ENCODE results near the gene ERCC2. TPM values are rescaled to one million over a fixed set of nuclear protein-coding genes. Genes with fewer than 3 reads are reported as not detected.
A peak's percentile ranks its signal among the peaks of the same experiment; 100 is the strongest.

The ERCC2 gene
- total RNA-seq, 1 donor from 2014 or later: 11.4 TPM

- no peak for DNase-seq
- H3K27me3 ChIP-seq (ENCODE audit: low read depth): peaks cover 27% of the 10 kb centered on the region
- no peaks in the 10 kb centered on the region for H3K9me3 ChIP-seq (replicated peaks)
- TF ChIP-seq CTCF (IDR thresholded peaks at IDR 0.05; ENCODE audit: borderline replicate concordance): no peak
- H3K4me1 ChIP-seq: peaks cover 16% of the 10 kb centered on the region
- H3K36me3 ChIP-seq: peaks cover 7% of the 10 kb centered on the region
- peak overlapping the region; percentile 72 for H3K4me3 ChIP-seq
- intact Hi-C loops (cut with micrococcal nuclease): no loop called here
- H3K27ac ChIP-seq (replicated peaks): peak overlapping the region; percentile 95
Observed at GRCh38 chr19:45324349-45324907, 45.9 kb downstream of the ERCC2 start.

- Histone ChIP-seq H3K27me3 (ENCODE audit: low read depth) (peaks cover 27% of the 10 kb centered on the region), H3K4me3 (peak overlapping the region; percentile 72), H3K4me1 (peaks cover 24% of the 10 kb centered on the region), H3K27ac (replicated peaks) (peak overlapping the region; percentile 95), H3K36me3 (peaks cover 15% of the 10 kb centered on the region), H3K9me3 (replicated peaks) (no peaks in the 10 kb centered on the region)
- intact Hi-C loops (cut with micrococcal nuclease): no loop called here
- DNase-seq: peak; percentile 79
- TF ChIP-seq CTCF (IDR thresholded peaks at IDR 0.05; ENCODE audit: borderline replicate concordance): no peak
Observed at GRCh38 chr19:45323671-45324081, 46.7 kb downstream of the ERCC2 start.

GRCh38 chr19:45322744-45323281 is 47.6 kb downstream of the ERCC2 start, which contains the start of gene CKM:
TSS of gene CKM (minus strand) at chr19:45322875. CDS start at chr19:45319713, 3,162 bp downstream.
- H3K36me3 ChIP-seq: peaks cover 24% of the 10 kb centered on the region
- peak within 1 kb of the TSS; percentile 95 for H3K27ac ChIP-seq (replicated peaks)
- peaks cover 27% of the 10 kb centered on the region for H3K27me3 ChIP-seq (ENCODE audit: low read depth)
- no peak for TF ChIP-seq CTCF (IDR thresholded peaks at IDR 0.05; ENCODE audit: borderline replicate concordance)
- DNase-seq: peak; percentile 85
- intact Hi-C loops (cut with micrococcal nuclease): no loop called here
- peak within 1 kb of the TSS; percentile 72 for H3K4me3 ChIP-seq
- no peaks in the 10 kb centered on the region for H3K9me3 ChIP-seq (replicated peaks)
- H3K4me1 ChIP-seq: peaks cover 32% of the 10 kb centered on the region

- Histone ChIP-seq H3K36me3 (peaks cover 29% of the 10 kb centered on the region), H3K27ac (replicated peaks) (peak overlapping the region; percentile 95), H3K9me3 (replicated peaks) (no peaks in the 10 kb centered on the region), H3K4me3 (peak overlapping the region; percentile 72), H3K4me1 (peaks cover 37% of the 10 kb centered on the region), H3K27me3 (ENCODE audit: low read depth) (peaks cover 30% of the 10 kb centered on the region)
- no peak for TF ChIP-seq CTCF (IDR thresholded peaks at IDR 0.05; ENCODE audit: borderline replicate concordance)
- DNase-seq: no peak
- intact Hi-C loops (cut with micrococcal nuclease): no loop called here
Observed at GRCh38 chr19:45322311-45322710, 48.1 kb downstream of the ERCC2 start.

- DNase-seq: peak; percentile 59
- peak overlapping the region; percentile 95 for H3K27ac ChIP-seq (replicated peaks)
- intact Hi-C loops (cut with micrococcal nuclease): no loop called here
Observed at GRCh38 chr19:45321848-45322247, 48.5 kb downstream of the ERCC2 start.

More at GRCh38 chr19:45321848-45322247, 48.5 kb downstream of the ERCC2 start:
- peaks cover 34% of the 10 kb centered on the region for H3K27me3 ChIP-seq (ENCODE audit: low read depth)
- H3K36me3 ChIP-seq: peaks cover 33% of the 10 kb centered on the region
- peaks cover 42% of the 10 kb centered on the region for H3K4me1 ChIP-seq
- peak overlapping the region; percentile 72 for H3K4me3 ChIP-seq
- H3K9me3 ChIP-seq (replicated peaks): no peaks in the 10 kb centered on the region
- TF ChIP-seq CTCF (IDR thresholded peaks at IDR 0.05; ENCODE audit: borderline replicate concordance): no peak

Data from left ventricle myocardium inferior (tissue), 1 donor.